ENCODE results near the gene SERF2. TPM values are rescaled to one million over a fixed set of nuclear protein-coding genes. Genes with fewer than 3 reads are reported as not detected.
A peak's percentile ranks its signal among the peaks of the same experiment; 100 is the strongest.

The SERF2 gene
- total RNA-seq, 2 experiments from 2014 or later = 695 to 709 TPM

DNA sequence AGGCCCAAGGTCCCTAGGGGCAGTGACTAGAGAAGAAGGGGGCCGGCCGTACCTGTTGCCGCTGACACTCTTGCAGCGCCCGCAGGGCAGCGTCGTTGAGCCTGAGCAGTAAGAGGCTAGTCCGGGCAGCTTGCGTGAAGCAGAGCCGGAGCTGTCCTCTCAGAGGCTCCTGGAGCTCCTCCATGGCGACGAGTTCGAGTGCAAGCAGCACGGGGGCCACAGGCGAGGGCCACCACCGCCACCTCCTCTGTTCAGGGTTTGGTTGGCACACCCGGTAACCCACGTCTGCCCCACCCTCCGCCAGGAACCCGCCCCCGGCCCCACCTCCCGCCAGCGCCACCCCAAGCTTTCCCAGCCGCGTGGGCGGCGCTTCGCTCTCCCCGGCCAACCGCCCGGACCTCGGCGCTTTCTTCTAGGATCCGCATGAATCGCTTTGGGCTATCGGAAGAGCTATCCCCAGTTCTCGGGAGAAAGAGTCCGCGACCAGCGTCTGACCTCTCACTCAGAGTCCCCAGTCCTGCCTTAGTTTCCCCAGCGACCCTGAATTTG lies 15.3 kb upstream of the SERF2 start, which contains the start of gene ELL3:
ELL3 (minus strand) TSS at position 249 of the 549 bp plus-strand sequence; CDS start at position 184, 65 bp downstream.
- Mint-ChIP-seq H3K27ac (peak within 1 kb of the TSS; percentile 96), H3K9me3 (no peaks in the 10 kb centered on the region), H3K4me1 (peaks cover 26% of the 10 kb centered on the region), H3K4me3 (peak within 1 kb of the TSS; percentile 86), H3K27me3 (no peaks in the 10 kb centered on the region), H3K36me3 (peaks cover 7% of the 10 kb centered on the region)
- peak; percentile 78 for DNase-seq

DNA sequence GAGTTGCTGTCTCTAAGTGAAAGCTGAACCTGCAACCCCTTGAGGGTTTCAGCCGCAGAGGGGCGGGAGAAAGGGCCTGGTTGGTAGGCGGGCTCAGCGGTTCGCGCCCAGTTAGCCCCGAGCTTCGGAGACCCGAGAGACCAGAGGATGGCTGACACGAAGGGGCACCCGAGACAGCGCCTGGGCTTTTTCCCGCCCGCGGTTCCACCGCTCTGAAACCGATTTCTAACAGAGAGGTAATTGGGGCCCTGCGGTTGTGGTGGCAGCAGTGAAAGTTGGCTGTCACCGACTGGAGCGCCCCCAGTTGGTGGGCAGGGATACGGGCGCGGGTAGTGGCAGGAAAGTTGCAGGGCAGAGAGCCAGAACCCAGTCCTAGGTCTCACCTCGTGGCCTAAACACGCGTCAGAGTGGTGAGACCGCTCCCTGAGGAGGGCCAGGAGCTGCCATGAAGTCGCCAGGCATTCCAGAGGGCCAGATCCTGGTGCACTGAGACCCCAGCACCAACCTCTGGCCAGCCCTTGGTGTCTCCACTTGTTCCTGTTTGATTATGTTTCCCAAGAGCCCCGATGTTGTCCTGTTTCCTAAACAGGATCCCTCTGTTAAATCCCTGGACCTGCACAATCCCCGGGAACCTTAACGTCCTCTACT lies 14.7 kb upstream of the SERF2 start:
- H3K27me3 Mint-ChIP-seq = no peaks in the 10 kb centered on the region
- peak overlapping the region; percentile 96 for H3K27ac Mint-ChIP-seq
- H3K4me3 Mint-ChIP-seq = peak overlapping the region; percentile 86
- H3K36me3 Mint-ChIP-seq = peaks cover 5% of the 10 kb centered on the region
- DNase-seq = peak; percentile 92
- no peaks in the 10 kb centered on the region for H3K9me3 Mint-ChIP-seq
- peaks cover 26% of the 10 kb centered on the region for H3K4me1 Mint-ChIP-seq

DNA sequence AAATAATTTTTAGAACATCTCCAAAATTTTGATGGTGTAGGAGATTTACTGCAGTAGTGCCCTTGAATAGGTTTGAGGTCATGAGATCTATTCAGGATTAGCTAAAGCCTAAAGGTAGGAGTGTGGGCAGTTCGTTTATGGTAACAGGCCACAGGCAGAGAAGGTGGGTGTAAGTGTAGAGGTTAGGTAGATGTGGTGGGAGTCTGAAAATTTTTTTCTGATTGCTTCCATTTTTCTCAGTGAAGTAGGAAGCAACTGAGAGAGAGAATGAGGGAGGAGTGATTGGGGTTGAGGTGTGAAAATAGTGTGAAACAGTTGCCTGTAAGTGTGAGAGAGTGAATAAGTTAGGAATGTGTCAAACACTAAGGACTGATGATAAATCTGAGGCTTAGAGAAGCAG lies 13.1 kb upstream of the SERF2 start:
- no peaks in the 10 kb centered on the region for H3K36me3 Mint-ChIP-seq
- H3K9me3 Mint-ChIP-seq = no peaks in the 10 kb centered on the region
- no peak overlapping the region for H3K4me3 Mint-ChIP-seq
- no peaks in the 10 kb centered on the region for H3K27me3 Mint-ChIP-seq
- H3K4me1 Mint-ChIP-seq = peaks cover 26% of the 10 kb centered on the region
- no peak for DNase-seq
- H3K27ac Mint-ChIP-seq = peak overlapping the region; percentile 57

DNA sequence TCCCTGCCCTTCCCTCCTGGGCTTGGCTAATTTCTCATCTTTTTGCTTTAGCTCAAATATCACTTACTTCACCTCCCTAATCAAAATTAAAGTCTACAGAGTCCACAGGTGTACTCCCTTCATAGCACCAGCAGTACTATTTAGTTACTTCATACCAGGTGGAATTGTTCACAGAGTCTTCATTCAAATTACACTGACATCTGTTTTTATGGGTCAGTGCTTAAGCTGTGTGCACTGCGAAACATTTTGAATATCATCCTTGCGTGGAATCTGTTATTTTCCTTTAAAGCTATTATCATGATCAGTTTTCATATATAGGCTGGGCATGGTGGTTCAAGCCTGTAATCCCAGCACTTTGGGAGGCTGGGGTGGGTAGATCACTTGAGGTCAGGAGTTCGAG lies 2.7 kb upstream of the SERF2 start:
- Mint-ChIP-seq H3K27me3 (no peaks in the 10 kb centered on the region), H3K27ac (no peak overlapping the region), H3K36me3 (peaks cover 19% of the 10 kb centered on the region), H3K9me3 (no peaks in the 10 kb centered on the region), H3K4me1 (peaks cover 20% of the 10 kb centered on the region), H3K4me3 (no peak overlapping the region)
- DNase-seq = no peak

DNA sequence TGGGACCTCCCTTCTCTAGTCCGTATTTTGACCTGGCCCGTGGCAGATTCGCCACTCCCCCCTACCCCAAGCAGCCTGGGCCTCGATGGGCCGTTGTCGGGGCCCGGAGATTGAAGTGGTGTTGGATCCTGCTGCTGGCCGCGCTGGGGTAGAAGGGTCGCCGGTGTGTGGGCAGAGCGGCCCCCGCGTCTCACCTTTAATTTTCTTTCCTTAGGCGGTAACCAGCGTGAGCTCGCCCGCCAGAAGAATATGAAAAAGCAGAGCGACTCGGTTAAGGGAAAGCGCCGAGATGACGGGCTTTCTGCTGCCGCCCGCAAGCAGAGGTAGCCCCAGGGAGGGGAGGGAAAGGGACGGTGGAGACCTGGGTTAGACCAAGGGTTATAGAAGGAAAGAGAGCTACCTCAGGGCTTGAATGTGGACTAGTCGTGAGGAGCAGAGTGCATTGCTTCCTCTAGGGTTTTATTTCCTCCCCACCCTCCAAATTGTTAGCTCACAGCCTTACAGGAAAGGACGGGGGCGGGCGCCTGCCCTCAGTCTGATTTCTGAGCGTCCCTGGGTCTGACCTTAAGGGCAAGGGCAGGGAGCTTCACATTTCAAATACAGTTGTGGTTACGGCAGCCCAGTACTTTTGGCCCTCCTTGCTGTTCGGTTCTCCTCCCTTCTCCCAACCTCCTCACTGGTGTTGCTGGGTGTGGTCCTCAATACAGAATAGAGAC lies 799 bp downstream of the SERF2 start:
- DNase-seq = peak; percentile 45
- H3K4me3 Mint-ChIP-seq = peak overlapping the region; percentile 97
- peak overlapping the region; percentile 99 for H3K27ac Mint-ChIP-seq
- peaks cover 42% of the 10 kb centered on the region for H3K4me1 Mint-ChIP-seq
- H3K36me3 Mint-ChIP-seq = peaks cover 36% of the 10 kb centered on the region
- no peaks in the 10 kb centered on the region for H3K27me3 Mint-ChIP-seq
- no peaks in the 10 kb centered on the region for H3K9me3 Mint-ChIP-seq

DNA sequence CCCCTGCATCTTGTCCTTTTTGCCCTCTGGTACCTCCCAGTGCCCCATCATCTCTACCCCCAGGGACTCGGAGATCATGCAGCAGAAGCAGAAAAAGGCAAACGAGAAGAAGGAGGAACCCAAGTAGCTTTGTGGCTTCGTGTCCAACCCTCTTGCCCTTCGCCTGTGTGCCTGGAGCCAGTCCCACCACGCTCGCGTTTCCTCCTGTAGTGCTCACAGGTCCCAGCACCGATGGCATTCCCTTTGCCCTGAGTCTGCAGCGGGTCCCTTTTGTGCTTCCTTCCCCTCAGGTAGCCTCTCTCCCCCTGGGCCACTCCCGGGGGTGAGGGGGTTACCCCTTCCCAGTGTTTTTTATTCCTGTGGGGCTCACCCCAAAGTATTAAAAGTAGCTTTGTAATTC lies 1.5 kb downstream of the SERF2 start:
- DNase-seq = no peak
- H3K4me3 Mint-ChIP-seq = peak overlapping the region; percentile 97
- H3K27ac Mint-ChIP-seq = peak overlapping the region; percentile 99
- peaks cover 40% of the 10 kb centered on the region for H3K36me3 Mint-ChIP-seq
- H3K9me3 Mint-ChIP-seq = no peaks in the 10 kb centered on the region
- H3K4me1 Mint-ChIP-seq = peaks cover 48% of the 10 kb centered on the region
- no peaks in the 10 kb centered on the region for H3K27me3 Mint-ChIP-seq

DNA sequence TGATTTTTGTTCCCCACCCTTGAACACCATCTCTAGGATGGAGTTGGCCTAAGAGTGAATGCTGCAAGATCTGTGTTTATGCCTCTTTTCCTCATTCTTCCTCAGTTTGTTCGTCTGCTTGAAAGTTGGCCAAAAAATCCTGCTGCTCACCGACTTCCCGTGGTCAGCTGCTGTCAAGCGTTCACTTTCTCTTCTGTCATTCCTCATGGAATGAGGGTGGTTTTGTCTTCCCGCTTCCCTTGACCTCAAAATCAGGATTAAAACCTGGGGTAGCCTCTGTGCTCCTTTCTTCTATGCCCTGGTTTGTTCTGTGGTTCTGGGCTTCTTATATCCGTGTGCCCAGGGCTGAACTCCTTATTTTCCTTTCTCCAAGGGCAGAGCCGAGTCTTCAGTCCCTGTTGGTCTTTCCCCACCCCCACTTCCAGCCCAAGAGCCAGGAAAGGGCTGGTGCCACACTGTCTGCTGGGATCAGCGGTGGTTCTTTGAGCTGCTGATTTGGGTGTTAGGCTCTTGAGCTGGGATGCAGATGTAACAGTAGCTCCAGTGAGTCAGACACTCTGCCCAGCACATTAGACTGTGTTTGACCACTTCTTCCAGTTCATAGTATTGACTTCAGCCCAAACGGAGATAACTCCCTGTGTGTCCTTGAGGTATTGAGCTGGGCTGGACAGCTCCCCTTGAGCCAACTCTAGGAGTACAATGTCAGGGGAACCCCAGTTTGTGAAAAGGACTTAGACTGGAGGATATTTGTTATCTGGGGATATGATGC lies 2.3 kb downstream of the SERF2 start:
- Mint-ChIP-seq H3K27me3 (no peaks in the 10 kb centered on the region), H3K27ac (peak overlapping the region; percentile 99), H3K9me3 (no peaks in the 10 kb centered on the region), H3K4me3 (peak overlapping the region; percentile 97), H3K4me1 (peaks cover 53% of the 10 kb centered on the region), H3K36me3 (peaks cover 47% of the 10 kb centered on the region)
- no peak for DNase-seq

DNA sequence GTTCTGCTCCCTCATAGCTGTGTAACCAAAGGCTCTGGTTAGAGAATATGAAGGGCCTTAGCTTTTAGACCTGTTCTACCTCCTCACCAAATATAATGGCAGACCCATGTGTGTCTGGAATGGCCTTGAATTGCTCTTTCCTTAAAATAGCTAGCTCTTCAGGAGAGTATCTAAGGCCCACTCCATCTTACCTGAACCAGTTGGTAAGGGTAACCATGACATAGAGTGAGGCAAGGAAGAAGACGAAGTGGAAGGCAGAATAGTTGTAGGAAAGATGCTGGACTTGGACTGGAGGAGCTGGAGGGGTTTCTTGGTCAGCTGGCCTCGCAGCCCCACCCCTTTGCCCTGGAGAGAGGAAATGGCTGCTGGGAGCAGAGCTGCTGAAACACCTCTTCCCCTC lies 3.1 kb downstream of the SERF2 start:
- peaks cover 54% of the 10 kb centered on the region for H3K36me3 Mint-ChIP-seq
- H3K27ac Mint-ChIP-seq = no peak overlapping the region
- H3K4me1 Mint-ChIP-seq = peaks cover 57% of the 10 kb centered on the region

DNA sequence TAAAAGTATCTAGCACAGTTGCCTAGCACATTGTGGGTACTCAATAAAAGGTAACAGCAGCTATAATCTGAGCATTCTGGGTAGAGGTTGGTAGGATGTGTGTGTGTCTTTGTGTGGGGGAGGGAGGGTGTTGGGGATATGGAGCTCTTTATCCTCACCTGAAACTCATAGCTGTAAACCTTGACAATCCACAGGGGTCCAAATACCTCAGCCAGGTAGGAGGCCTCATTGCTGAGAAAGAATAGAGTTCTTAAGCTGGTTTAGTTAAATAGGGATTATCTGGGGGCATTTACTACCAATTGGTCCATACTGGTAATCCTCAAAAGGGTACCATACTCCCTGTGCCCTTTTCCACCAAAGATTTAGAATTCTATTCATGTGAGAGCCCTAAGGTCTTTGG lies 3.9 kb downstream of the SERF2 start:
- peaks cover 62% of the 10 kb centered on the region for H3K36me3 Mint-ChIP-seq

More for the DNA sequence above, 3.1 kb downstream of the SERF2 start:
- Mint-ChIP-seq H3K9me3 (peaks cover 2% of the 10 kb centered on the region), H3K4me3 (no peak overlapping the region), H3K27me3 (no peaks in the 10 kb centered on the region)
- no peak for DNase-seq

DNA sequence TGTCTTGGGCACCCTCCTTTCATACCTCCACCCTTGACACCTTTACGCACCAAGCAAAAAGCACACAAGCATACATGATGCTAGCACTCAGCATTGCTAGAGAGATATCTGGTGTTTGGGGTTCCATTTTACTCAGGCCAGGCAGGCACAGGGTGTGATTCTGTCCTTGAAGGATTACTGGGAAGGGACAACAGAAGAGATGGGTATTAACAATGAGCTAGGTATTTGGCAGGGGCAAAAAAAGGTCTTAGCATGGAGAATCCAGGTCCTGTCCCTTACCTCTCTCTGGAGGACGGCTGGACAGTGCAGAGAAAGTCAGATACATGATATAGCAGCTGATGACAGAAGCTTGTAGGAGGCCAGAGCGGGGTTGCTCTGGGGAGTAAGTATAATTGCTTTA lies 4.4 kb downstream of the SERF2 start:
- DNase-seq = no peak
- Mint-ChIP-seq H3K9me3 (peaks cover 3% of the 10 kb centered on the region), H3K4me3 (no peak overlapping the region), H3K27ac (peak overlapping the region; percentile 21), H3K36me3 (peaks cover 68% of the 10 kb centered on the region), H3K27me3 (no peaks in the 10 kb centered on the region), H3K4me1 (peaks cover 61% of the 10 kb centered on the region)

More for the DNA sequence above, 3.9 kb downstream of the SERF2 start:
- Mint-ChIP-seq H3K4me3 (no peak overlapping the region), H3K27me3 (no peaks in the 10 kb centered on the region), H3K9me3 (peaks cover 3% of the 10 kb centered on the region), H3K27ac (peak overlapping the region; percentile 21), H3K4me1 (peaks cover 58% of the 10 kb centered on the region)
- no peak for DNase-seq

DNA sequence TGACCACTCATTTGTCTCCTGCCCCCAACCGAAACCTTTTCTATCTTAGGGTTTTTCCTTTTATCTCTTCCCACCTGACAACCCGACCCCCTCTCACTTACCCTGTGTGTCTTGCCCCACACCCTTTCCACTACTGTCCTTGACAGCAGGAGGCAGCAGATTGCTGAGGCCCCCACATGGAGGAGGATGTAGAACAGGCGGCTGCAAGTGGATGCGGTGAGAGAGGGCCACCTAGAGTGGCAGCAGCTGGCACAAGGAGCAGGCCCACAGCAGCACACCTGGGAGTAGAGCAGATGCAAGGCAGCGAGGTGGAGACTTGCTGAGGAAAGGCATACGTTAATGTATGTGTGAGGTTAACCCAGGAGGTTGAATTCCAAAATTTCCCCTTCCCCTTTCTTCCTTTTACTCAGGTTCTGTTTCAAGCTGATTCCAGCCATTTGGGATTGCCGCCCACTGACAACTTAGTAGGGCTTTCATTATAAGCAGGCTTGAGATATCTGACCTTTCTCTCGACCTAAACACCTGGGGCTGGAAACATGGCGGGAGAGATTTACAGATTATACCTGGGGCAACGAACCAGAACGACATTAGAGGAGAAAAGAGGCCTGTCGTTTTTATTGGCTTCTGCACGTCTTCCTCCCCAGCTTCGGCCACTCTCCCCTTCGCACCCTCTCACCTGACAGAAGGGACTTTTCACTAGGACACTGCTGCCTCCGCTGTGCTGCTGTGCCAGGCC lies 7.3 kb downstream of the SERF2 start:
- no peak overlapping the region for H3K4me3 Mint-ChIP-seq
- no peaks in the 10 kb centered on the region for H3K27me3 Mint-ChIP-seq
- peak; percentile 20 for DNase-seq
- peaks cover 53% of the 10 kb centered on the region for H3K36me3 Mint-ChIP-seq
- peaks cover 49% of the 10 kb centered on the region for H3K4me1 Mint-ChIP-seq
- H3K9me3 Mint-ChIP-seq = peaks cover 3% of the 10 kb centered on the region
- peak overlapping the region; percentile 96 for H3K27ac Mint-ChIP-seq

DNA sequence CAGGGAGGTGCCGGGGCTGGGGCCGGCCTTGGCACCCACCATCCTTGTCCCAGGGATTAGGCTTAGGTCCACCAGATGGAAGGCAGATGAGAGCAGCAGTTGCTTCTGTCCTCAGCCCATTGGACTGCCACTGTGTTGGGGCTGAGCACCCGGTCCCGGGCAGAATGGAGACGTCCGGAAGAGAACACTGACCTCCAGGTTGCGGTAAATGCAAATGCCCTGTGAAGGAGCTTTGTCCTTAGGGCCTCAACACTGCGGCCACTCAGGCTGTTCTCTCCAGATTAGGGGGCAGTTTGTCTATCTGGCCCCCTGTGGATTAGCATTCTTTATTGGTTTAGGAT lies 7.8 kb downstream of the SERF2 start, which contains the start of gene SERINC4:
SERINC4 (minus strand) TSS at position 276 of the 341 bp plus-strand sequence; CDS start at position 42, 234 bp downstream.
- Mint-ChIP-seq H3K36me3 (peaks cover 48% of the 10 kb centered on the region), H3K4me1 (peaks cover 45% of the 10 kb centered on the region)

DNA sequence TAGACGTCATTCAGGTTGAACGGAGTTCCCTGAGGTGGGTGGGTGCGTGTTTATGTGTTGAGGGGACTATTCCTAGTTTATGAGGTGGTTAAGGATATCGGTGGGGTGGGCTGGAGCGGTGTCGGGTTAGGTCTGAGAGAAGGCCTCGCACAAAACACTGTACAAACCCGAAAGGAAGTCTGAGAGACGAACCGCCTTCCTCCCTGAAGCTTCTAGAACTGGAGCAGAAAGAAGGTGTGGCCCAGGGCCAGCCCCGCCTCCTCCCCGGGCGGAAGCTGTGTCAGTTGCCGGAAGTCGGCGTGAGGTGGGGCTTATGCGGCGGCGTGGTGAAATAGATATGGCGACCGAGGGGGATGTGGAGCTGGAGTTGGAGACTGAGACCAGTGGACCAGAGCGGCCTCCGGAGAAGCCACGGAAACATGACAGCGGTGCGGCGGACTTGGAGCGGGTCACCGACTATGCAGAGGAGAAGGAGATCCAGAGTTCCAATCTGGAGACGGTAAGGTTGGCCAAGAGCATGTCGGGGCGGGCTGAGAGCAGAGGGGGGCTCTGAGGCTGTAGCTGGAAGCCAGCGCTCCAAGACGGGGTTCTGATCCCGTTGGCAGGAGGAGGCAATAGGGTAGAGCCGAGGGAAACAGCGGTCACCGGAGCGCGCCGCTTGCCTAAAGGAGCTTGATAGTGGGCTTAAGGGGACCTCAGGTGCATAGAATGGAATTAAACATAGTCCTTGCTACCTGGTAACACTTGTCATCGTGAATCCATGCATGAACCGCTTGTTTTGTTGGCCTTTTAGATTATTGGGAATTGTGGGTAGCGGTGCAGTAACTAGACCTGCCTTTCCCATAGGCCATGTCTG lies 8.4 kb downstream of the SERF2 start, which contains the start of gene HYPK:
HYPK (plus strand) TSS at position 314 of the 856 bp plus-strand sequence; CDS start at position 338, 24 bp downstream.
- H3K9me3 Mint-ChIP-seq = peaks cover 3% of the 10 kb centered on the region
- peak within 1 kb of the TSS; percentile 97 for H3K4me3 Mint-ChIP-seq
- no peaks in the 10 kb centered on the region for H3K27me3 Mint-ChIP-seq
- H3K36me3 Mint-ChIP-seq = peaks cover 47% of the 10 kb centered on the region
- peaks cover 40% of the 10 kb centered on the region for H3K4me1 Mint-ChIP-seq
- peak; percentile 88 for DNase-seq
- peak within 1 kb of the TSS; percentile 96 for H3K27ac Mint-ChIP-seq

More for the DNA sequence above, 7.8 kb downstream of the SERF2 start, which contains the start of gene SERINC4:
- Mint-ChIP-seq H3K27ac (peak within 1 kb of the TSS; percentile 96), H3K4me3 (peak within 1 kb of the TSS; percentile 97), H3K9me3 (peaks cover 3% of the 10 kb centered on the region), H3K27me3 (no peaks in the 10 kb centered on the region)
- no peak for DNase-seq

Measured in activated naive CD8-positive, alpha-beta T cell treated with anti-CD3 and anti-CD28 coated beads for 36 hours (primary cell).